HG02981 (cell line): Measurements from ENCODE around the gene FHIT.

Source experiments
- ATAC-seq: cut with Tn5 transposase; IDR thresholded peaks from one replicate; pipeline ENCODE4 v1.9.1; 2021; ENCODE audit warnings: mild to moderate bottlenecking, moderate library complexity; ENCODE audit not compliant: unreplicated experiment

FHIT gene

DNA sequence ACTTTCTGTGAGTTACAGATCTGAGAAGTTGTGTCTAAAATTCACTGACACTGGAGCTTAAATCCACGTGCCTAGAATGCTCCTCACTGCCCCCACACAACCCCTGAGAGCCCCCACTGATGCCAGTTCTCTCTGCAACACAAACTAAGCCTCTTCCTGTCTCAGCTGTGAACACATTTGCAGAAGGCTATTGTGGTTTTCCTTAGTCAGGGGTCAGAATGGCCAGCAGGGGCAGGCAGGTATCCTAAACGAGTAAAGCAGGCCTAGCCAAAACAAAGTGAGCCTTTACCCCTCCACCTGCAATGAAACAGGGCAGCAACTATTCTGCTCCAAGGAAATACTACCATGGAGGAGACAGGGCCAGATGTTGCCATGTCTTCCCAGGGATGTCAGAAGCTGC lies 78.6 kb downstream of the FHIT start:
- ATAC-seq, result peak; percentile 59

DNA sequence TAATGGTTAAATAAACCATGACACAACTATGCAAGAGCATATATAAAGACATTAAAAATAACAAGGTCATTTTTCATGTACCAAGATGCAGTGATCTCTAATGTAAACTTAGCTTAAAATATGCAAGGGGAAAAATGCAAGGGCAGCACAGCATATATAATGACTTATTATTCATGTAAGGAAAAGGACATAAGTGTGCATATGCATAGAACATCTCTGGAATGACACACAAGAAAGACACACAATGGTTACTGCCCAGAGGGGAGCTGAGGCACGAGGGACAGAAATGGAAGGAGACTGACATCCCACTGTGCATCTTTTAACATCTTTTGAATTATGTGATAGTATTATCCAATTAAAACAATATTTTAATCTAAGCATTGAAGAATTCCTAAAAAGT lies 79.0 kb downstream of the FHIT start:
- no peak for ATAC-seq

DNA sequence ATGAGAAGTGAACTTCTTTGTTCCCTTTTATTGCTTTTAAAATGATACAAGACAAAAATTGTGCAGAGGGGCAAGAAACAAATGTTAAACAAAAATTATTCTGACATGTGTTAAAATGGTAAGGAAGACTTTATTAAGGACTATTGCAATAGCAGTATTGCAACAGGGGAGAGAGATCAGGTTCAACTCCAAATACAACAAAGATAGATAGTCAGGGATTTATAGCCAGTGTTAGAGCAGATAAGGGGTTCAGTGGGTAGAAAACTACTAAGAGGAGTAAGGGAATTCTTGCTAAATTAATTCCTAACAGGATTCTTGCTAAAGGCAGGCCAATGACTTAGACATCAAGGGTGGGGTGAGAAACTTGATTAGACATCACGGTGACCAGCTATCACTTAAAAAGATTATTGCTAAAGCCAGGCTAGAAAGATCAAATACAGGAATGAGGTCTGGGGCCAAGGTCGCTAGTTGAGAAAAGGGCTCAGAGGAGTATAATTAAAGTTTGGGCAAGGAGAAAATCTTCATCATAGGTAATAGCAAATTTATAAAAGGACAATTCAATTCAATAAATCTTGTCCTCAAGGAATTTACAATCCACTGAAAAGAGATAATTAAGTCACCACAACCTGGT lies 81.5 kb downstream of the FHIT start:
- no peak for ATAC-seq

DNA sequence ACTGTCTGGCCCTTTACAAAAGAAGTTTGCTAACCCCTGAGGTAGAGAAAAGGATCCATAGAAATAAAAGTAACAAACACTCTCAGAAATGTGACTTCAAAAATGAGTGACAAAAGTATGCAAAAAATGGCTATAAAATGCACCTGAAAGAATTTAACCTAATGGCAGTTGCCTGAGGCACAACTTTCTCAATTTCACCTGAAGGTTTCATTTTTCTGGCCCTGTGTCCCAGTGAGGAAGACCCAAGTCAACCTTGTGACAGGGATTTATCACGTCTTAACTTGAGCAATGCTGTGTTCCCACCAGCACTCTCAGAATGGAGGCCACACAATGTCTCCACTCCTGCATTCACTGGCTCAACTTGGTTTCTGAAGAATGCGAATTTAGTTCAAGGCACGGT lies 83.0 kb downstream of the FHIT start:
- no peak for ATAC-seq

DNA sequence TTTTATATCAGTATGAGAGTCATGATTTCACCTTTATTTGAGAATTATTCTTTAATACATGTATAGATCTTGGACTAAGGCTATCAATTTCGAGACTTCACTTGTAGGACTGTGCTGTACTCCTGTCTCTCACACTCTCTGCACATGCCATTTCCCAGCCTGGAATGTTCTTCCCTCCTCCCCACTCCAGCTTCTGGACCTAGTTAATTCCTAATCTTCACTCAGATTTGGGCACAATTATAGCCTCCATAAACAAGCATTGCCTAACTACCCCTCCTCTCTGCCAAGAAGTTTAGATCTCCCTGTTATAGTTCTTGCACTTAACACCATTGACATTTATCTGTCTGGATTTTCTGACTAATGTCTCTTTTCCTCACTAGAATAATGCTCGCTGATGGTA lies 88.3 kb downstream of the FHIT start:
- ATAC-seq, result no peak

DNA sequence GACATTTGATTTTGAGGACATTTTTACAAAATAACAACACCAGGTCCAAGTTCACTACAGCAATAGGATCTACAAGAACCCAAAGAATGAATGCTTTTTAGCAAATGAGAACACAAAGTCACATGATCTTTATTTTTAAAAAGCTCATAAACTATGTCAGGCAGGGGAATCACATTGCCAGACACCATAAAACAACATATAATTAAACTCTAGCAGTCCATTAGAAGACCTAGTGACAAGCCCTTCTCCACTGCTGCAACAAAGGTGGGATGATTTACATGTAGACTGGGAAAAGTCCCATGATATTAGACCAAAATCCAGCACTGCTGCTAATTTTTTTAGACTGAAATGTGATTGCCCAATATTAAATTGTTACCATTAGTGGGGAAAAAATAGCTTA lies 92.6 kb downstream of the FHIT start:
- no peak for ATAC-seq

DNA sequence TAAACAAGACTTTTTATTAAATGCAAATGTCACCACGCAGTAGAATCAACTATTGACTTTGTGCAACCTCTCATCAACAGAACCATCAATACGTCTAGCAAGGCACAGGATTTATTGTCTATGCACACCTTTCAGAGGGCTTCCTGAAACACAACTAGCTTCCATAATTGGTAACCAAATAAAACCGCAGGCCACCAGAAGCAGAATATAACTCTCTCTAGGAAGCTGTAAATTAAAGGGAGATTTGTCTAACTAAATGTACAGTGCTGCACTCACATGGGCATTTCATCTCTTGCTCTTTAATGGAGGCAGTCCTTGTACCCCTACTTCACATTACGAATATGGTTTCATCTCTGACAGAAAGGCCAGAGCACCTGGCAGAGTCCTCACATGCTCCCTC lies 93.0 kb downstream of the FHIT start:
- no peak for ATAC-seq

DNA sequence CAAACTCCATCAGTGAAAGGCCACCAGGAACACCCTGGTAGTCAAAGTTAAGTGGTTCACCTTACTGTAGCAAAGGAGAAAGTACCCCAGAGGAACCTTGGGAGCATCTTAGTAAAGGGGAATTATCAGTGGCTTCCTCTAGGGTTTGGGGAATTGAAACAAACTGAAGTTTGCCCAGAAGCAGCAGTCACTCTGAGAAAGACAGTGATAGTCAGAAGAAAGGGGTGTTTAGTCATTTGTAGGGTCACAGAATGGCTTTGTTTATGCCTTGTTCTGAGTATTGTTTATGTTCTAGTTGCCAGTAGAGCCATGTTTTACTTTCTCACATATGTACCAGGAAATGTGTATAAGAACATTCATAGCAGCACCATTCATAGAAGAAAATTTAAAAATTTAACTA lies 93.8 kb downstream of the FHIT start:
- ATAC-seq, result peak; percentile 87

DNA sequence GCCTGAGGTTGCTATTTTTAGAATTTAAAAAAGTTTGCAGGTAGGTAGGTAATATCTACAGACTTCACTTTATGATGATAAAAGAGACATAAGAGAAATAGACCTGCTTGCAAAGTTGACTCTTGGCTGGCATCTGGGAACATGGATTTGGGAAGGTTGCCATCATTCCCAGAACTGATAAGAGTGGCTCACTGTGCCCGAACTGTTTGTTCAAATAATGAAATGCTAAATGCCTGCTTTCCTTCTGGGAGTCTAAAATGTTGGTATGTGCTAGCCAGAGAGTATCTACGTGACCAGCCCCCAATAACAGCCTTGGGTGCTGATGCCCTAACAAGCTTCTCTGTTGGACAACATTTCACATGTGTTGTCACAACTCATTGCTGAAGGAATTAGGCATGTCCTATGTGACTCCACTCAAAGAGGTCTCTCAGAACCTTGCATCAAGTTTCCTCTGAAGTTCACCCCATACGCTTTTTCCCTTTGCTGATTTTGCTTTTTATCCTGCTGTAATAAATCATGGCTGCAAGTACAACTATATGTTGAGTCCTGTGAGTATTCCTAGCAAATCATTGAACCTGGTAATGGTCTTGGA lies 95.5 kb downstream of the FHIT start:
- no peak for ATAC-seq

DNA sequence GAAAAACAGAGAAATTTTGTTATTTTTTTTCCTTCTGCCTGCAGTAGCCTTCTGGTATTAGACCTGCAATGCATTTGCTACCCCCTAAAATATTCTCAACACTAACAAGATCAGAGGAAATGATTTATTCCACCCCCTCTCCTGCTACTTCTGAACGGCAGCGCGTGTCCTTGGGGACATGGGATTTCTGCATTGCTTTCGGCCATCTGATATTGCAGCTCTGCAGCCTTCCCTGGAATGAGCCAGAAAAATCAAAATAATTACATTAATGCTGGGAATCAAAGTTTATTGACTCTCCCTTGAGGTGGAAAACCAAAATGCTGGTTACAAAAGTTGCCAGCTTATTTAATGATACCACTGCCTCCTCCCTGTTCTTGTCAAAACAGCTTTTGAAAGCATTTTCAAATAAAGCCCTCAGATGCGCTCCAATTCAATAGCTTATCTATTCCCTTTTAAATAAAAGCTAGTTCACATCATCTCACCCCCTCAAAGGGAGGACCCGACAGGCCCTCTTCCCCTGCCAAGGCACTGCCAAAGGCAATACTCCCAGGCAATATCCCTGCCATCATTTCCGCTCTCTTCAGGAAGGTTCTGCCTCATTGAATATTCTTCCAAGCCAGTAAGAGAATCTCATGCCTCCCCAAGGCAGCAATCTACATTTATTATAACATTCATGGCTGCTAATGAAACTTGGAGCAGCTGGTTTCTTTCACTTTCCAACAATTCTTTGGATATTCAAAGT lies 96.6 kb downstream of the FHIT start:
- ATAC-seq, result no peak

DNA sequence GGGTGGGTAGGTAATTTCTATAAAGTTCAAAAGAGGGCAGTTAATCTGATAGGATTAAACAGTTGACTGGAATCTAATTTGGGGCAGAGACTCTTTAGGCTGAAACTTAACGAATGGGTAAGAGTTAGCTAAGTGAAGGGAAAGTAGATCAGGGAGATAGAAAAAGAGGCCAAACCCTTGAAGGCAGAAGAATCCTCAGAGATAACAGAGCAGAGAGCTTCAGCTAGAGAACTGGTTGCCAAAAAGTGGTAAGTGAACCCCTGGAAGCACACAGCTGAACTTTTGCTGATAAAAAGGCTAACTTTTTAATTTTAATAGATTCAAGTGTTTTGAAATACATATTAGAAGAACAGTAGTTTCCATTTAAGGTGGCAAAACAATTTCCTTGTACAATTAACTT lies 99.2 kb downstream of the FHIT start:
- ATAC-seq, result no peak

DNA sequence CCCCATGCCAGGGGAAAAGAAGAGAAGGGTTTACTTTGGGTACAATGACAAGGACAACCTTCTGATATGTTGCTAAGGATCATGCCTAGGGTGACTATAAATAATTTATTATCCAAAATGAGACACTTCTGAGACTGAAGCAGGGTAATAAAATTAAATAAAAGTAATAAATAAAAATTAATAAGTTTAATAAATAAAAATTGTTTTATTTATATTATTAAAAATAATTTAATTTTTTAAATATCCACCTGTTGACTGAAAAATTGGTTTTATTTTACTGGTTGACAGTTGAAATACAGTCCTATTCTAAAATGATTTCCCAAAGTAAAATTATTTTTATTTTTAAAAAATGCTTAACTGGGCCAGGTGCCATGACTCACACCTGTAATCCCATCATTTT lies 102.0 kb downstream of the FHIT start:
- ATAC-seq, result no peak

DNA sequence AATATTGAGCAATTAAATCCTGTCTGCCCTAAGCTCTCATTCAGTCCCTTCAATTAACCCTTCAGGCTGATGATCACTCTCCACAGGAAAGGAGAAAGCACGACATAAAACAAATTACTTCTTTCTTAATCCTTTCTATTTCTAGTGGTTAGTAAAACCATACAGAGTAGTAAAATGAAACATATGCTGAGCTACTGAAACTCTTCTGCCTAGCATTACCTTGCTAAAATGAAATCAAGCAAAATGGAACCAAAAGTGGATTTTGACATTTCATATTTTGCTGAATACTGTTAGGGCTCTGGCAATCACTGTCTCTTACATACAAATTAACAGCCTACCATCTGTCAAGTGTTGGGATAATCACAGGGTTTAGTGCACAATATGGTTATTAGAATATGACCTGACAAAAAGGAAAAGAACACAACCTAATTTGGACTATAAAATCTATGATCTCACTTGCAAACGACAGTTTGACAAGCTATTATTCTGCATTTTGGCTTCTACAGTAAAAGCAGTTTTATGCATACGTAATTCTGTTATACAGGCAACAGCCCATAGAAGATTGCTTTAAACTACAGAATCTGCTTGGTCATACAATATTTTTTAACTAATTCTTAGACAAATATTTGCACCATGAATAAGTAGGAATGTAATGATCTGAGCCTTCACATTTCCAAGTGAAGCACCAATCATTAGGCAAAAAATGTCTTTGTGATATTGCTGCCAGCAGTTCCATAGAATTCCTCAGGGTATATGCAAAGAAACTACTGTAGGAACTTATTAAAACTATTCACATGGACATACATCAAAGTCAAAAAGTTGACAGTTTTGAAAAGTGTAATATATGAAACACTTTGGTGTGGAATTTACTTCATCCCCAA lies 105.0 kb downstream of the FHIT start:
- no peak for ATAC-seq

DNA sequence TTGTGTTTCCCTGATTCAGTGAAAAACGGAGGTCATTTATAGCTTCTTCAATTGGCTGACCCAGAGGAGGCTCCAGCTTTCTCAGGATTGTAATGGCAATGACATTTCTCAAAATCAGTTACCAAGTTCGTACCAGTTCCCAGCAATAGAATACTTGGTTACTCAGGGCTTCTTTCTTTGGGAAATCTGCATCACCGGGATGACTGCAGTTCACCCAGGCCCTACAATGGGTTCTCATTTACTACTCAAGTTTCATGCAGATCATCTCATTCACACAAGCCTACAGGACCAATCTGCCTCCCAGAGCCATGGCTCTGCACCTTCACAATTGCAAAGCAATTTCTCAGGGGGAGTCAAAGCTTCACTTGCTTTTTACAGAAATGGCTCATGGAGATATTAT lies 109.6 kb downstream of the FHIT start:
- no peak for ATAC-seq

DNA sequence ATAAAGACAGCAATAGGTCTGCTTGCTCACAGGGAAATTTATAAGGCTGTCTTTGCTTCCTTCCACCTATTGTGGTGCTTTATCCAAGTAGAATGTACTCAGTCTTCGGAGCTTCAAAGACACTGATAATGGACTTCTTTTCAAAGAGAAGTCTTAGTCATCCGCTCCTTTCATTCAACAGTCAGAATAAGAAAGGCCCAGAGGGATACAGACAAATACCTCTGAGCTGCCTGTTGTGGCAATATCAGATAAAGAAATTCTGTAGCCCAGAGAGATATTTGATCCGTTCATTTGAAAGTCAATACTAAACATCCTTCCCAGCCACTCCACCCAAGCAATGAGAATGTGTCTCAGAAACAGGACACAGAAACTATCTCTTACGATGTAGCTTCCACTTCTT lies 110.0 kb downstream of the FHIT start:
- no peak for ATAC-seq

DNA sequence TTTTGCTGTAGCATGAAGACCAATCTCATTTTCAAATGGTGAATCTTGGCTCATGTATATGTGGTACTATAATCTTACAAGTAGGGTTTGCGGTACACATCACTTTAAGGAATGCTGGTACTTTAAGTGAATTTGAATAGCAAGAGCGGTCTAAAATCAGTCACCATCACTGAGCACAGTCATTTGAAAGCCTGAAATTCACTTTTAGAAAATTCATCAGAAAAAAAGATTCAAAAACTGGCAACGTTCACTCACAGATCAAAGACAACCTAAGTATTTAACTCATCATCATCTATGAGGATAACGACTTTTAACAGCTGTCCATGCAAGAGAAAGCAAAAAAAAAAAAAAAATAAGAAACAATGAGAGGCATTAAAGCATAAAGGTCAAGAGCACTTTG lies 111.6 kb downstream of the FHIT start:
- no peak for ATAC-seq

DNA sequence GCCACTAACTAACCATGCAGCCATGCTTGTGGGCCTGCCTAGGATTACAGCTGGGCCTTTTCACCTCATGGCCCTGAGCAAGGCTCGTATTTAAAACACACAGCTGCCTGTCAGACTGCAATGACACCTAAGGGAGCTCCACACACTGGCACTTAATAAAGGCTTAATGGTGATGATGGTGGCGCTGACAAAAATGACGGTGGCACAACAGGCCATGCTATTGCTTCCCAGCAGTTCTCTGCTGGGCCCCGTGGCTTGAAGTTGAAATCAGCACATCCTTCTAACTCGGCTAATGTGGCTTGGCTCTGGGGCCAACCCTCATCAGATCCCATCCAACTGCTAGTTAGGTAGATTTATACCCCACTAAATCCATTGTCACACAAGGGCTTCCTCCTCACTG lies 112.9 kb downstream of the FHIT start:
- no peak for ATAC-seq

DNA sequence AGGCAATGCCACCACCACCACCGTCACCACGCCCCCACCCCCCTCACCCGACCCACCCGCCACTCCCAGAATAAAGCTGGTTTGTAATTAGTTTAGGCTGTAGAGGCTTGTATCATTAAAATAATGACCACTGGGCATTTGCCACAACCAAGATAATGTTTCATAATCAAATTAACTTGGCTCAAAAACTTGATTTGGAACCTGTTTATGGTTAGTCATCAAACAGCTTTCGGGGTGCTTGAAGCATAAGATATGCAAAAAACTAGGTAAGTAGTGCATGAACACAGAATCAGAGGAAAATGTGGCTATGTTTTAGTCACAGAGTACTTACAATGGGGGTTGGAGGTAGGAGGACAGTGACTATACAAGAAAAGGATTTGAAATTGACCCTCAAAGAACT lies 115.1 kb downstream of the FHIT start:
- ATAC-seq, result no peak

DNA sequence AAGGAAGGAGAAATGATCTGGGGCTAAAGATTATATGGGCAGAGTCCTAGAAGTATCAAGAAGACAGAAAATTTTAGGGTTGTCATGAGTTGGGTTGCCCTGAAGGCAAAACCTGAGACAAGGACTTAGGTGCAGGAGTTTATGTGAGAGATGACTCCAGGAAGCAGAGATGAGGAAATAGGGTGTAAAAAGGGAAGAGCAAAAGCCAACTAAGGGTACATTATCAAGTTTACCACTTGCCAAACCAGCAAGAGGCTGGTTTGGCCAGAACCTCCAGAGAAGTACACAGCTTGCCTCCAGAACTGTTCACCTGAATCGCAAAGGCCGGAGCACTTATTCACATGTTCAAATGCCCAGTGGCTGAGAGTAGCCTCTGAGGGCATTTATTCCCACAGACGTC lies 116.7 kb downstream of the FHIT start:
- ATAC-seq, result no peak

DNA sequence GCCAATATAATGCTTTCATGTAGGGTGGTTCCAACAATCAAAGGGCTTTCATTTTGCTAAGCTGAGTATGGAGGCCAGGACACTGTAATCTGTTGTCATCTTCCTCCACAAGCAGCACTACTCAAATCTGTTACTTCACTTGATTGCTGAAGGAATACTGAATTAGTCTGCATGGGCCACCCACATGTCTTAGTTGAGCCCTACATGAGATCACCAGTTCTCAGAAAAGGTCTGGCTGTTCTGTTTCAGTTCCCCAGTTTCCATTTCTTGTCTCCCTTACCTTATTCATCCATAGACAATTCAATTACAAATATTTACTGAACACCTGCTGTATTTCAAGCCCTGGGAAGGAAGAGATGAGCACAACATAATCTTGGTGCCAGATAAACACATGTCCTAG lies 119.2 kb downstream of the FHIT start:
- ATAC-seq, result no peak

DNA sequence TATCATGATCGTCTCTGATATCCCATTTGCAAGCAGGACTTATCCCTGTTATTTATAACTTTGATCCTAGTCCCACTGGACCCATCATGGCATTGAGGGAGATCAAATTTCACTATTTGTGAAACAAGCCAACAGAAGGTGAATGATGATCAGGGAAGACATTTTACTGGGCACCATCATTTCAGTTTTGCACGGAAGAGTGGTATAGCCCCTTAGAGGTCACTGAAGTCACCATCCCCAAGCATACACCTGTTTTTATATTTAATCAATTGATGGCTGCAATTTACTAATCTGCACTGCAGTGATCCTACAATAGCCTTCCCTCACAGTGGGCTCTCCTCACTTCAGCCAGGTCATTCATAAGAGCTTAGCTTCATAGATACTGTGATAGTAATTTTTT lies 132.4 kb downstream of the FHIT start:
- no peak for ATAC-seq
